Activated T-cell treated with anti-CD3 and anti-CD28 coated beads for 1 hour (primary cell): ENCODE measurements around the gene LDLRAD4.
"Not testable (repeated sequence)": the region's sequence is repeated elsewhere in the genome, so short reads cannot be mapped to it uniquely, and the experiment has no call there.

Source experiments
- DNase-seq: peaks from one replicate; pipeline ENCODE4 v3.0.0-alpha.2; 2020; ENCODE audit warnings: low read depth

The LDLRAD4 gene

GRCh38 chr18:13246591-13246990, 28.0 kb downstream of the LDLRAD4 start:
- no peak for DNase-seq

DNA sequence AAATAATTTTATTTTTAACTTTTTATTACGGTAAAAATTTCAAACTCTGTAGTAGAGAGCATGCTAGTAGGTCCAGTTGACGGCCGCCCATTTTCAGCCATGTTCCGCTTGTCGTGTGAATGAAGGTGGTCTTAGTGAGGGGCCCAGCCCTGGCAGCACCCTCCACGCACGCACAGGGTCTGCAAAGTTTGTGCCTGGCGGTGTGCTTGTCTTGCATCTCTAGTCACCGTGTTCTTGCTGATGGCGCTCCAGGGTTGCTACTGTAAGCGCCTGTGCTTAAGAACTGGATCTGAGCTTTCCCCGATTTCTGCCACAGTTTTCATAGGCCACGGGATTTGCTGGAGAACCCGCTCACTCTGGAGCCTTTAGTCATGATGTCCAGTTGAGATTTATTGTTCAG, 28.9 kb downstream of the LDLRAD4 start:
- DNase-seq, result no peak

DNA sequence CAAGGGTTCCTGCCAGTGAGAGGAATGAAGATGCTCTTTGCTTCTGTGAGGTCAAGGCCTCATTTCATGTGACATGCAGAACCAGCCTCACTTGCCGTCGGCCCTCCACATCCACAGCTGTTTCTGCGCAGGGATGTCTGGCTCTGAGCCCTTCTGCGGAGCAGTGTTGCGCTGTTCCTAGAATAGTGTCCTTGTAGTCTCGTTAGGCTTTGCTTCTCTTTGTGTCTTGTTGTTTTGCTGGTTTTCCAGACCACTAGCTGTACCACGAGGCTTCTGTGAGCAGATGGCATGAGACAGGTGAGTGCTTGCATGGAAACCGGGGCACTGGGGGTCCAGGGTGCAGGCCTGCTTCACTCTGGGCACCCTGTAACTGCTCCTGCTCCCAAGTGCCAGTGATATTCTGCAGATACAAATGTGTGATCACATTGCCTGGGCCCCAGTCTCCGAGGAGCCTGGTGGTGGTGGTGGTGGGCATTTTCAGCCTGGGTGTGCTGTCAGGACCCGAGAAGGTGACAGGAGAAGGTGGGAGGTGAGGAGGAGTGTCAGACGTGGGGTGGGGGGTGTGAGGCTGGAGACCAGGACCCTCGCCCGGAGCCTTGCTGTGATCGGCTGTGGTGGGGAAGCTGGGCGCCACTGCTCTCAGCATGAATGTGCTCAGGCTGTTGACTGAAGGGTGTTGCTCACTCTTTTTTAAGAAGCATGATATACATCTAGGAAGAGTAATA, 34.3 kb downstream of the LDLRAD4 start:
- no peak for DNase-seq

DNA sequence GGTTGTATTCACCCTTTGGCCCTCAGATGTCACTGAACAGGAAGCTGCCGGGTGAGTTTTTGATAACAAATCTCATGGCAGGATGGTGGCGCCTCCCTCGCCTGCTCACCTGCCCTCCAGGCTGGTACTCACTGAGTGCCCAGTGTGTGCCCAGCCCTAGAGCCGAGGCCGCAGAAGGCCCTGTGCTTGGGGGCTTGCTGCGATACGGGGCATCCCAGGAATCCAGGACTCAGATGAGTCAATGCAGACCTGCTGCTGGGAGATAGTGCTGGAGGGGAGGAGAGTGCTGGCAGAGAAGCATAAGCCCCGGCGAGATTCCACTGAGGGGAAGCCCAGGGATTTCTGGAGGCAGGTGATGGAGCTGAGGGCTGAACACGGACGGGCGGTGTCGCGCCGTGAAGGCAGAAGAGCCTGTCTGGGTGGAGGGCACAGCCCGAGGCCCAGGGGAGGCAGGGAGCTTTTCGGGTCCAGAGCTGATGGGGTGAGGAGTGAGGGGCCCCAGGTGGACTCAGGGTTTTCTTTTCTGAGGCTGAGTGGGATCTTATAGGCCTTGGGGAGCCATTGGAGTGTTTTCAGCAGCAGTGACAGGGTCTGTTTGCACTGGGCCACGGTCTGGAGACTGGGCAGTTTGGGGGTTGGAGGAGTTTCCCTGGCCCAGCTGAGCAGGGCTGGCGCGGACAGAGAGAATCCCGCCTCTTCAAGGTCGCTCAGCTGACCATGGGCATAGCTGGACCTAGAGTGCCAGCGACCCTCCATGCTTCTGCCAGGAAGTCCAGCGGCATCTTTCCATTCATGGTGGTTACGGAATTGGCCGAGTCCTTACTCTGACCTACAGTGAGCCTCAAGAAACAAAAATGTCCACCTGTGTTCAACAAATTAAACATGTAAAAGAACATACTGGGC, 35.5 kb downstream of the LDLRAD4 start:
- no peak for DNase-seq

DNA sequence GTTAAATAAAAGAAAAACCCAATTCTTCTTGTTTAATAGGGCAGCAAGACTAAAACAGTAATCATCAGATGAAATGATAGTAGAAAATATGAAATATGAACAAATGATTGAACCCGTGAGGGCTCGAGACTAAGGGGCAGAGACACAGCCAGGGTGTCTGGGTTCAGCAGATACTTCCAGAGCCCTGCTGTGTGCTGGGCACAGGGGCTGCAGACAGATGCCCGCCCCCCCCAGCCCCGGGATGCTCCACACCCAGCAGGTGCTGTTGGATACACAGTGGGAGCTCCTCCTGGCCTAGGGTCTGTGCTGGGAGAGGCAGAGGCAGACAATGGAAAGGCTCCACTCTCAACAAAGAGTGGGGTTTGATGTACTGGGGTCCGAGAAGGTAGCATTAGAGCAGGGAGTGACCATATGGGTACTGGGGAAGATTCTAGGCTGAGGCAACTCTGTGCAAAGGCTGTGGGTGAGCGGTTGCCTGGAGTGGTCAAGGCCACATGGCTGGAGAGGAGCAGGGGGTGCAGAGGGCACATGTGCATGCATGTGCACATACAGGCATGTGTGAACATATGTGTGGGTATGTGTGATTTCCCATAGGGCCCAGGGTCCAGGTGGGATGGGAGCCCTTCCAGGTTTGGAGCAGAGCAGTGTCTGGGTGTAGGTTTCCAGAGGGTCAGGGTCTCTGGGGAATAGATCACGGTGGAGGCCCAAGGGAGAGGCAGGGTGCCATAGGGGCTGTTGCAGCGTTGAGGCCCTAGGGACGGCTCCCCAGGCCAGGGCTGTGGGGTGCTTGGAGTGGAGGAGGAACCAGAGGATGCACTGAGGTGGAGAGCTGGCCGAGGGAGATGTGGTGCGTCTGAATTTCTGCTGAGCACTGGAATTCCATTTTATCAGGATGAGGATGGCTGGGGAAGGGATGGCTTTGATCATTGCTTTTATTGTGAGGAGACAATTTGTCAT, 36.7 kb downstream of the LDLRAD4 start:
- no peak for DNase-seq

DNA sequence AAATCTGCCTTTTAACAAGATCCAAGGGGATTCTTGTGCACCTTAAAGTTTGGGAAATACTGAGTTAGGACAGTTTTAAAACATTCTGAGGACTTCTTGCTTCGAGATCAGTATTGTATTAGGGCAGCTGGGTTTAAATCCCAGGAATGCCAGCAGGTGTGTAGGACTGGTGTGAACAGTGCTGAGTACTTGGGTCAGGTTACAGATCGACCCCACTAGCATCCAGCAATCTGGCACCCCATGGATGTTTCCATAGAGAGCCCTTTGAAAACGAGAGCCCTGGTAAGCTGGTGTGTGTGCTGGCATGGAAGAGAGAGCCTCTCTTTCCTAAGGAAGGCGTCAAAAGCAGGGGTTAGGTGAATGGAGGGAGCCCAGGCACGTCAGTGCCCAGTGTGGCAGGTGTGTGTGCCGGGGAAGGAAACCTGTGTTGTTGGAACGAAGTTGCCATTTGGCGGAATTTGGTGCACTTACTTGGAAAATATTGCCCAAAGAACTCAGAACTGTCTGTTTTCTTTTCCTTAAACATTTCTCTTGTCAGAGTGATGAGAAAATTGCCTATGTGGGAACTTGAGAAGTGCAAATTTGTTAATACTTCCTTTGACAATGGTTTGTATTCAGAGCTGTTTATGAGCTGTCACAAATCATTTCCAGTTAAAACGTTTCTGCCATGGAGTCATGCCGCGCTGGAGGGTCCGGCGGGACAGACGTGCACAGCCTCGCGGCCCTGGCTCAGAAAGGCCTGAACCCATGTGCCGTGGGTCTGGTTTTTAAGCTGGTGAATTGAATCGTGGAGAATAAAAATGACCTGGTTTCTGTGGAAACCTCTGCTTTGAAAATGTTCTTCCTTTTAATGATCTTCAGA, 38.1 kb downstream of the LDLRAD4 start:
- no peak for DNase-seq

DNA sequence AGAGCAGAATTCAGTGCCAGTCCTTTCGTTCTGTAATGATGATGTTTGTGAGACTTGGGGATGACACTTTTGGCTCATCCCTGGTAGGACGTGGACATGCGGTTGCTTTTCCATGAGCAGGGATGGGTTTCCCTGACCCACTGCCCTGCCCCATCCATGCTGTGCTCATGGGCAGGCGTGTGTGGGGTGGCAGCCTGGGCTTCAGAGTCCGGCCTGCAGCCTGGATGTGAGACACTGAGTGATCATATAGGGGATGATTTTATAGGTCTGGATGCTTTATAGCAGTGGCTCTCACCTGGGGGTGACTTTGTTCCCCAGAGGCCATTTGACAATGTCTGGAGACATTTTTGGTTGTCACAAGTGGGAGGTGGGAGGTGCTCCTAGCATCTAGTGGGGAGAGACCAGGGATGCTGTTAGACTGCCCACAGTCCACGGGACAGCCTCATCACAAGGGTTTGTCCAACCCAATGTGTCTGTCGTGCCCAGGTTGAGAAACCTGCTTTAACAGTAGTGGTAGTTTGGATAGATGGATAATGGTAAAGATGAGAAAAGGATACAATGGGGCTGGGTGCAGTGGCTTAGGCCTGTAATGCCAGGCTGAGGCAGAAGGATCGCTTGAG, 38.9 kb downstream of the LDLRAD4 start:
- DNase-seq, result no peak

DNA sequence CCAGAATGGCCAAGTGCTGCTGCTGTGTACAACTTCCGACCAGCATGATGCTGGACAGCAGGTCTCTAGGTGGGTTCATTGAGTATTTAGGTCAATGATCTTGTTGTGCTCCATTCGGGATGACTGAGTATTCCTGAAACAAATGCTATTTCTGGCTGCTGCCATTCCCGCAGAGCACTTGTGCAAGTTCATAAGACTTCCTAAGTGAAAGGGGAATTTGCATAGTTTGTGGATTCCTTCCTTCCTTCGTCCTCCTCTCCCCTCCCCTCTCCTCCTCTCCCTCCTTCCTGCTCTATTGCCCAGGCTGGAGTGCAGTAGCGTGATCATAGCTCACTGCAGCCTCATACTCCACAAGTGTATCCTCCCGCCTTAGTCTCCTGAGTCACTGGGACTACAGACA, 40.4 kb downstream of the LDLRAD4 start:
- DNase-seq, result no peak

DNA sequence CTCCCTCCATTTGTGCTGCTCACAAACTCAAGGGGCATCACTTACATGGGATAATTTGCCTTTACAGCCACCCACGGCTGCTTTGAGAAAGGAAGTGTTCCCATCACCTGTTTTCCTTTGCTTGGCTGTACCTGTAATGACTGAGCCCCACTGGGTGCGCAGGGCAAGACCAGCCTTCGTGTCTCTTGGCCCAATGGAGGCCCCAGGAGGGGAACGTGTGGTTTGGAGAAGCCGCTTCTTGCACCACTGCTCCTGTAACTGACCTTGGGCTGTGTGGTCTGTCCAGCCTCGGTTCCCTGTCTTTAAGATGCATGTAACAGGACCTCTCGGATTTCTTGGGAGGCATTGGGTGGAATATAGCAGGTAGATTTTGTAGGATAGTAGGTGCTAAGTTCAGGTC, 41.1 kb downstream of the LDLRAD4 start:
- no peak for DNase-seq

DNA sequence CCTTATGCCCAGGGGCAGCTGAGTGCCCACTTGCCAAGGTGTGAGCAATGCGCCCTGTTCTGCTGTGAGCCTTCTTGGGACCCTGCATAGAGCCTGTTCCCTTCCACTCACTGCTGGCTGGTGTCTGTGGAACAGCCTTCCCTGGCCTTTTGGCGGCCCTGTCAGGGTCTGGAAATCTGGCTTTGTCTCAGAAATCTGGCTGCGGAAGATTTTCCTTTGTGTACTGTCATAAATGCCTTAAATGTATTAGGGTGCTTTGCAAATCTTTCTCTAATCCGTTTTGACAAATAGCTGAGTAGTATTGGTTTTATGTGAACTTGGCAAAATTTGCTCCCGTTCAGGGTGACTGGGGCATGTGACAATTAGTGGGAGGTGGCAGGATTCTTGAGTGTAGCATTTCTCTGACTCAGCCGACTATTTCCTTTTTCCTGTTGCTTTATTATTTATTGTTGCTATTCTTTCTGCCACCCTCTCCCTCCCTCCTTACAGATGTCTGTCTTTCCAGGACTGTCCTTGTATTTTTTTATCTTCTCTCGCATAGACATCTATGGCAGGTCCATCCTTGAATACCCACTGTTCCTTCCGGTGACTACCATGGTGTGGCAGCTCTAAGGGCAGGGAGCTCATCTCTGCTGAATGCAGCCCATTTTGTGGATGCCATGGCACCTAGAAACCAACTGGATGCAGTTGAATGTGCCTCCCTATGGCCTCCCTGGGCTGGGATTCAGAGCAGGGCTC, 41.8 kb downstream of the LDLRAD4 start:
- no peak for DNase-seq

- no peak for DNase-seq
Measured at GRCh38 chr18:13260935-13261640, 42.5 kb downstream of the LDLRAD4 start.

DNA sequence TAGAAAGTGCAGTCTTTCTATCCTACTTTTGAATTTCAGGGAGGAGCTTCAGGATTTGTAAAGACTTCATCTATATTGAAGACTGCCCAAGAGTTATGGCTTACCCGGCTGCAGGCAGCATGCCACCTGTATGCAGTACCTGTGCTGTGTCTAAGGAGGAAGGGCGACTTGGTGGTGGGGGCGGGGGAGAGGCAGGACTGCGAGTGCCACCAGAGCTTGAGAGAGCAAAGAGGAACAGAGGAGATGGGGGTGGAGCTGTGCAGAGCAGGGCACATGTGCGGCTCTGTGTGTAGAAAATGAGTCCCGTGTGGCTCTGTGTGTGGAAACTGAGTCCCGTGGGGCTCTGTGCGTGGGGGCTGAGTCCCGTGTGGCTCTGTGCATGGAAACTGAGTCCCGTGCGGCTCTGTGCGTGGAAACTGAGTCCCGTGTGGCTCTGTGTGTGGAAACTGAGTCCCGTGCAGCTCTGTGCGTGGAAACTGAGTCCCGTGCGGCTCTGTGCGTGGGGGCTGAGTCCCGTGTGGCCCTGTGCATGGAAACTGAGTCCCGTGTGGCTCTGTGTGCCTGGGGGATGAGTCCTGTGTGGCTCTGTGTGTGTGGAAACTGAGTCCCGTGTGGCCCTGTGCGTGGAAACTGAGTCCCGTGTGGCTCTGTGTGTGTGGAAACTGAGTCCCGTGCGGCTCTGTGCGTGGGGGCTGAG, 43.2 kb downstream of the LDLRAD4 start:
- DNase-seq, result no peak

DNA sequence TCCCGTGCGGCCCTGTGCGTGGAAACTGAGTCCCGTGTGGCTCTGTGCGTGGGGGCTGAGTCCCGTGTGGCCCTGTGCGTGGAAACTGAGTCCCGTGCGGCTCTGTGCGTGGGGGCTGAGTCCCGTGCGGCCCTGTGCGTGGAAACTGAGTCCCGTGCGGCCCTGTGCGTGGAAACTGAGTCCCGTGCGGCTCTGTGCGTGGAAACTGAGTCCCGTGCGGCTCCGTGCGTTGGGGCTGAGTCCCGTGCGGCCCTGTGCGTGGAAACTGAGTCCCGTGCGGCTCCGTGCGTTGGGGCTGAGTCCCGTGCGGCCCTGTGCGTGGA, 43.8 kb downstream of the LDLRAD4 start:
- DNase-seq, result not testable (repeated sequence)

DNA sequence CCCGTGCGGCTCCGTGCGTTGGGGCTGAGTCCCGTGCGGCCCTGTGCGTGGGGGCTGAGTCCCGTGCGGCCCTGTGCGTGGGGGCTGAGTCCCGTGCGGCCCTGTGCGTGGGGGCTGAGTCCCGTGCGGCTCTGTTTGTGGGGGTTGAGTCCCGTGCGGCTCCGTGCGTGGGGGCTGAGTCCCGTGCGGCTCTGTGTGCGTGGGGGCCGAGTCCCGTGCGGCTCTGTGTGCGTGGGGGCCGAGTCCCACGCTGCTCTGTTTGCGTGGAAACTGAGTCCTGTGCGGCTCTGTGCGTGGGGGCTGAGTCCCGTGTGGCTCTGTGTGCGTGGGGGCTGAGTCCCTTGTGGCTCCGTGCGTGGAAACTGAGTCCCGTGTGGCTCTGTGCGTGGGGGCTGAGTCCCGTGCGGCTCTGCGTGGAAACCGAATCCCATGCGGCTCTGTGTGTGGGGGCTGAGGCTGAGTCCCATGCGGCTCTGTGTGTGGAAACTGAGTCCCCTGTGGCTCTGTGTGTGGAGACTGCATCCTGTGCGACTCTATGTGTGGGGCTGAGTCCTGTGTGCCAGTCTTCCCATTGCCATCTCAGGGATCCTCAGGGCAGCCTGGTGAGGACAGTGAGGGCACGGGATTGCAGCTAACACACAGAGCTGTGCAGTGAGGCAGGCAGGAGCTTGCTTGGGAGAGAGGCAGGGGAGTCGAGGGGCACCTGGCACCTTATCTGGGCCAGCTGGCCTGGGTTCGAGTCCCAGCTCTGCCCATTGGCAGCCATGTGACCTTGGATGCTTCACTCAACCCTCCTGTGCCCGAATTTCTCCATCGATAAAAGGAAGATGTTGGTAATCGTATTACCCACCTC, 44.5 kb downstream of the LDLRAD4 start:
- no peak for DNase-seq

- DNase-seq, result no peak
Measured at GRCh38 chr18:13264091-13265007, 45.8 kb downstream of the LDLRAD4 start.

DNA sequence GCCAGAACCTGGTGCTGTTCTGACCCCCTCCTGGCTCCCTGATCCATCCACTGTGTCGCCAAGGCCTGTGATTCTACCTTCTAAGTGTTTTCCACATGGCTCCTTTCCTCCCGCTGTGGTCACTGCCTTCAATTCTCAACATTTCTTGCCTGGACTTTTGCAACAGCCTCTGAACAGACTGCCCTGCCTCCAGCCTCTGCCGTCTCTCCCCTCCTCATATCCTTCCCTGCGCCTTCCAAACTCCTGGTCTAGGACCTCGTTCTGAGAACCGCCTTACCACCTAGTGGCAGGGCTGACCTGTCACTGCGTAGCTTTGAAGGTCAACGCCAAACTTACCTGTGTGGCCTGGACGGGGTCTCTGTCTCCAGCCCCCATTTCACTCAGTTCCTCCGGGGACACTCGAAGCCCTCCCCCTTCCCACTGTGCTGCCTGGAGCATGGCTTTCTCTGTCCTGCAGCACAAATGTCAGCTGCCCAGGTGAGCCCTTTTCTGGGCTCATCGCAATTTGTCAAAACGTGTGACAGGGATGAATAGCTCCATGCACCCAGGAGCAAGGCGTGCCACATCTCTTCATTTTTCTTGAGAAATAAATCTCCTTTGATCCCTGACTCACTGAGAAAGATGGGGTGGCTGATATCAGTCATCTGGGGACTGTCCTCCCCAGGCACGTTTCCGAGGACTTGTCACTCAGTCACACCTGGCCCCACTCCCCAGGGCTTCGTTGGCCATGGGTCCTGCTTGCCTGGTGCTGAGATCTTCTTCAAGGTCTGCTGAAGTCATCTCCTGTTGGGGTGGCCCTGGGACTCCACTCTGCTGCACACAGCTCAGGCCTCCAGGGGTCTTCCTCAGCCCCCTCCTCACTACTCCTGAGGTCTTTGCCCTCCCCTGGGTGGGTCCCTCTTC, 46.7 kb downstream of the LDLRAD4 start:
- DNase-seq, result no peak
